Uterus (tissue), 4 donors: Measurements from ENCODE around the gene ISYNA1. TPM values are rescaled to one million over a fixed set of nuclear protein-coding genes. Genes with fewer than 3 reads are reported as not detected.

Experiments used
- DNase-seq, 2 donors: peaks; one replicate each; pipeline ENCODE4 v3.0.0-alpha.2; 2019 to 2020
- H3K27ac ChIP-seq, 2 donors: fragments of 200-600 bp; sonication (generic); 1 replicate in 1 of 2; 2 replicates in 1 of 2; pipeline ENCODE4 v1.5.1; 2016 to 2018
- H3K27me3 ChIP-seq, 2 donors: fragments of 200-600 bp; sonication (generic); one replicate each; pipeline ENCODE4 v1.5.1; 2018 to 2019; ENCODE audit warnings: control low read depth in 1 of 2
- H3K36me3 ChIP-seq, 2 donors: fragments of 200-600 bp; sonication (generic); one replicate each; pipeline ENCODE4 v1.5.1; 2019; ENCODE audit warnings: control low read depth in 1 of 2
- H3K4me1 ChIP-seq, 2 donors: fragments of 200-600 bp; sonication (generic); one replicate each; pipeline ENCODE4 v1.5.1; 2018 to 2019; ENCODE audit warnings: control low read depth in 1 of 2
- H3K4me3 ChIP-seq, 2 donors: fragments of 200-600 bp; sonication (generic); 1 replicate in 1 of 2; 2 replicates in 1 of 2; pipeline ENCODE4 v1.5.1; 2018 to 2019; ENCODE audit warnings: mild to moderate bottlenecking in 1 of 2
- H3K9me3 ChIP-seq, 2 donors: fragments of 200-600 bp; sonication (generic); one replicate each; pipeline ENCODE4 v1.5.1; 2019; ENCODE audit warnings: control low read depth in 1 of 2
- CTCF ChIP-seq, 4 experiments: fragments of 200-600 bp in 2 of 4; fragments of 450-650 bp in 2 of 4; sonication (generic) in 2 of 4; IDR thresholded peaks; one replicate each; pipeline ENCODE4 v1.5.1; 2016 to 2019; ENCODE audit warnings: antibody characterized with exemption in 4 of 4, mild to moderate bottlenecking in 2 of 4, moderate library complexity in 1 of 4
- POLR2A ChIP-seq, 2 donors: fragments of 450-650 bp; IDR thresholded peaks; one replicate each; pipeline ENCODE4 v1.6.1; 2016; ENCODE audit warnings: antibody characterized with exemption in 2 of 2, mild to moderate bottlenecking in 1 of 2, moderate library complexity in 1 of 2
- intact Hi-C: fragments of 100-400 bp; cut with DNase I; formaldehyde crosslinking; loops from one replicate; pipeline ENCODE4 v1.15.1; 2023; ENCODE audit warnings: low total_unique reads
- total RNA-seq, 4 donors: library from RNA; depleted of rRNA in 3 of 4; stranded (reverse); fragments of >200 nt in 3 of 4; gene quantifications; one replicate each; pipeline versions ENCODE4 v1.1.0 to v1.2.4, GENCODE V29; 2014 to 2023
- donor health status: DM: yes; HTN: yes; CAD: no.

Gene ISYNA1
- total RNA-seq, 4 donors from 2014 or later, result 56.8 to 152 (median 106) TPM

- Histone ChIP-seq H3K4me1 (peaks cover 0 to 4% of the 10 kb centered on the region in 2 donors), H3K27ac (no peak overlapping the region), H3K9me3 (no peaks in the 10 kb centered on the region), H3K36me3 (no peaks in the 10 kb centered on the region), H3K27me3 (no peaks in the 10 kb centered on the region), H3K4me3 (no peak overlapping the region)
- intact Hi-C loops, result loop anchor here (10.0 kb wide), 1 partner anchor 125 kb away; the partner anchor contains the start of gene UBA52
- DNase-seq, result no peak
- TF ChIP-seq POLR2A (IDR thresholded peaks at IDR 0.05) (no peak), CTCF (IDR thresholded peaks at IDR 0.05) (no peak)
Measured at GRCh38 chr19:18449552-18449951, 11.6 kb upstream of the ISYNA1 start.

GRCh38 chr19:18446811-18447359 is 9.0 kb upstream of the ISYNA1 start:
- peaks cover 0 to 4% of the 10 kb centered on the region in 2 donors for H3K4me1 ChIP-seq
- TF ChIP-seq CTCF (IDR thresholded peaks at IDR 0.05), result no peak
- TF ChIP-seq POLR2A (IDR thresholded peaks at IDR 0.05), result no peak
- intact Hi-C loops, result loop anchor here (10.0 kb wide), 1 partner anchor 128 kb away; the partner anchor contains the start of gene UBA52
- no peak overlapping the region for H3K4me3 ChIP-seq
- H3K27me3 ChIP-seq, result no peaks in the 10 kb centered on the region
- no peak overlapping the region for H3K27ac ChIP-seq
- H3K36me3 ChIP-seq, result no peaks in the 10 kb centered on the region
- no peaks in the 10 kb centered on the region for H3K9me3 ChIP-seq
- no peak for DNase-seq

GRCh38 chr19:18446145-18446810 is 8.3 kb upstream of the ISYNA1 start:
- H3K4me1 ChIP-seq, result peaks cover 0 to 1% of the 10 kb centered on the region in 2 donors
- no peak for DNase-seq
- H3K9me3 ChIP-seq, result no peaks in the 10 kb centered on the region
- H3K4me3 ChIP-seq, result no peak overlapping the region
- no peak overlapping the region for H3K27ac ChIP-seq
- no peaks in the 10 kb centered on the region for H3K36me3 ChIP-seq
- TF ChIP-seq CTCF (IDR thresholded peaks at IDR 0.05) (no peak), POLR2A (IDR thresholded peaks at IDR 0.05) (no peak)
- no peaks in the 10 kb centered on the region for H3K27me3 ChIP-seq
- intact Hi-C loops, result loop anchor here (10.0 kb wide), 1 partner anchor 129 kb away; the partner anchor contains the start of gene UBA52

GRCh38 chr19:18445262-18445948 is 7.5 kb upstream of the ISYNA1 start:
- no peak overlapping the region for H3K4me3 ChIP-seq
- no peaks in the 10 kb centered on the region for H3K4me1 ChIP-seq
- H3K27me3 ChIP-seq, result no peaks in the 10 kb centered on the region
- TF ChIP-seq POLR2A (IDR thresholded peaks at IDR 0.05) (no peak), CTCF (IDR thresholded peaks at IDR 0.05) (no peak)
- no peak overlapping the region for H3K27ac ChIP-seq
- no peaks in the 10 kb centered on the region for H3K36me3 ChIP-seq
- no peaks in the 10 kb centered on the region for H3K9me3 ChIP-seq
- intact Hi-C loops, result loop anchor here (10.0 kb wide), 1 partner anchor 129 kb away; the partner anchor contains the start of gene UBA52
- DNase-seq, result no peak

GRCh38 chr19:18444513-18444912 is 6.6 kb upstream of the ISYNA1 start:
- TF ChIP-seq CTCF (IDR thresholded peaks at IDR 0.05) (no peak), POLR2A (IDR thresholded peaks at IDR 0.05) (no peak)
- no peak for DNase-seq
- Histone ChIP-seq H3K27me3 (no peaks in the 10 kb centered on the region), H3K4me3 (no peak overlapping the region), H3K4me1 (no peaks in the 10 kb centered on the region), H3K9me3 (no peaks in the 10 kb centered on the region), H3K27ac (no peak overlapping the region), H3K36me3 (no peaks in the 10 kb centered on the region)
- intact Hi-C loops, result loop anchor here (10.0 kb wide), 1 partner anchor 130 kb away; the partner anchor contains the start of gene UBA52
